HG03196 (cell line): Measurements from ENCODE around the gene PHACTR3.

Experiments
- ATAC-seq: cut with Tn5 transposase; IDR thresholded peaks from one replicate; pipeline ENCODE4 v1.9.1; 2021; ENCODE audit not compliant: unreplicated experiment

The PHACTR3 gene

GRCh38 chr20:59668926-59669850, 64.8 kb downstream of the PHACTR3 start:
- ATAC-seq = no peak

DNA sequence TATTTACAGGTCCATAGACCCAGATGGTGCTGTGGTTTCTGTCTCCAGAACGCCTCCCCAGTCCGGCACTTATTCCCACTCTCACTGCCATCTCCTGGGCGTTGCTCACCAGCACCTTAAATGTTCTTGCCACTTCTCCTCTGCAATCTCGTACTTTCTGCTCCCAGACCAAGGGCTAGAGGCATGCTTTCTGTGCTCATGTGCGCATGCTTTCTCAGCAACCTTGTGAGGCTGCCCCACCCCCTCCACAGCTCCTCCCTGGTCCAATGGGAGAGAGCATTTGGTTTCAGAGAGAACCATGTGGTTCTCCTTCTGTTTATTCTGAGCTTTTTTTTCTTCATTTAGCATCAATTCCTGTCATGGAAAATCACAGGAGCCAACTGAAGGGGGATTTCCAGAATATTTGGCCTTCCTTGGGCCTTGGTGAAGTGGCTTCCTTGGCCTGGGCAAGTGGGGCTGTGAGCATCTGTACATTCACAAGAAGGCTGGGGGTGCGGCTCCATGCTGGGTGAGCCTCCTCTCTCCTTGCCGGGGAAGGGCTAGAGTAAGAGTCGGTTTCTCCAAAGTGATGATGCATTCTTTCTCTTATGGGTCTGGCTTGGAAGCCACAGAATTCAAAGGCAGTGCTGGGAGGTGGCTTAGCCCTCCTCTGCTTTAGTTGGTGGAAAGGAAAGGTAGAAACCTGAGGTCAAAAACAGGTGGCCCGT, 66.6 kb downstream of the PHACTR3 start:
- ATAC-seq = no peak

- ATAC-seq = no peak
These were observed 67.5 kb downstream of the PHACTR3 start for GRCh38 chr20:59671661-59672471.

DNA sequence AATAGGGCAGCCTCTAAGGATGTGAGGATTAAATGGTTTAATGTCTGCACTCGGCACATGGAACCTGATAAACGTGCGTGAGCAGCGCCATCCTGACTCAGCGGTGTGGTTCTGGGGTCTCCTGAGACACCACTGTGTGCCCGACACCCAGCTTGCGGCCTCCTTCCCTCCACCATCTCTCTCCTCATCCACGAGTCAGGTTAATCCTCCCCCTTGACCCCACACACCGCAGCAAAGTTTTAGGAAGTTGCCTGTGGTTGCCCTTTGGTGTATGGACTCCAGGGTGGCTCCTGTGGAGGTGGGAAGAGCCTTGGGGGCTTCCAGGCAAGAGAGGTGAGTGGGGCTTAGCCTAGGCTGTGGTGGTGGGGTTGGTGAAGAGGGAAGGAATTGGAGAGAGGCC, 68.2 kb downstream of the PHACTR3 start:
- ATAC-seq = no peak

DNA sequence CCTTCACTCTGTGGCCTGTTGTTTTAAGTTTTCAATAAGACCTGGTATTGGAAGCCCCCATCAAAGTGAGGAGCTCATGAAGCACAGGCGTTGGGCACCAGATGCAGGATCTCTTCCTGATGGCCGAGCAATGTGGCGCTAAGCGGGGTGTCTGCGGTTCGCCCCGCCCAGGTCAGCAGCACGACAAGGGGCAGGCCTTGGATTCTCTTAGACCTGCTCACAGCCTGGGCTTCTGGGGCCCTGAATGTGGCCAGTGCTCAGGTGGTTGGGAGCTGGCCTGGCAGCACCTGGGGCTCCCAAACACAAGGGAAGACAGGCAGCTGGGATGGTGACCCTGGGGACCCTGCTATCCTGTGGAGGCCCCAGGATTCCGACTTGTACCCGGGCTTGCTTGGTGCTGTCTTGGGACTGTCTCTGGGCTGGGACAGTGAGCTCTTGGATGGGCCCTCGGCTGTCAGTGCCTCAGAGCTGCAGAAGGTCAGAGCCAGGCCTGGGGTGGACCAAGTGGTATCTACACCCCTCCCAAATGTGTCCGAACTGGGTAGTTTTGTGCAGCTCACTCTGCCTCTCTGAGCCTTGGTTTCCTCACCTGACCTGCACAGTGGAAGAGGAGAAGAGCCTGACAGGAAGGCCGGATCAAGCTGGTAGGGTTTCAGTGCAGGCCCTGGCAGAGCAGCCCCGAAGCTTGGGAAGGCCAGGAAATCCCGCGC, 69.1 kb downstream of the PHACTR3 start:
- ATAC-seq = no peak

DNA sequence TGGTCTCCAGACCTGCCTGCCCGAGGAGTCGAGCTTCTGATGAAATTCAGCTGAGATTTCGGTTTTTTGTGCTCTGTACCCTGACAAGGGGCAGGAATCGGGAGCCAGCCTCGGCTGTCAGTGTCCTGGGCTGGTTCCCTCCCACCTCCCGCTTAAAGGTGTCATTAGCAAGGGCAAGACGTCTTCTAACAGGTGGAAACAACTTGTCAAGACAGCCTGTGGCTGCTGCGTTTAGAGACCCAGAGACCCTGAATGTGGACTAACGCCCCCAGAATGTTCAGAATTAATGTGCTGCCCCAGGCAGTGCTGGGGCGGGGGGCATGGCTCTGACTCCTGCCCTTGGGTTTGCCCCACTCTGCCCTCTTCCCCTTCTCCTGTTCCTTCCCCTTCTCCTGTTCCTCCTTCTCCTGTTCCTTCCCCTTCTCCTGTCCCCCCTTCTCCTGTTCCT, 69.7 kb downstream of the PHACTR3 start:
- no peak for ATAC-seq

- no peak for ATAC-seq
These were observed 71.9 kb downstream of the PHACTR3 start for GRCh38 chr20:59676126-59676850.

DNA sequence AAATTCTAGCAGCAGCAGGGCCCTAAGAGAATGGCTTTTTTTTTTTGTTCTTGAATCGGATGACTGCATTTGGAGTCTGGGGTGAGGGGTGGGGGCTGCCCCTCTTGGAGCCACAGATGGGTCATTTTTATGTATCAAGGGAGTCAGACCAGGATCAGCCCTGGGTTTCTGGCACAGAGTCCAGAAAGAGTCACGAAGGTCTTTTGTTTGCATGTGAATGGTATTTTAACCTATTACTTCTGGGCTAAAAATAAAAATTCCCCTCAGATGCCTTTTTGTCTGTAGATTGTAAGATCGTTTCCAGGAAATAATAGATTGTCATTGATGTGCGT, 72.5 kb downstream of the PHACTR3 start:
- no peak for ATAC-seq

GRCh38 chr20:59677586-59677985, 73.2 kb downstream of the PHACTR3 start:
- ATAC-seq = no peak

- ATAC-seq = no peak
These were observed 73.9 kb downstream of the PHACTR3 start for GRCh38 chr20:59678288-59678687.

DNA sequence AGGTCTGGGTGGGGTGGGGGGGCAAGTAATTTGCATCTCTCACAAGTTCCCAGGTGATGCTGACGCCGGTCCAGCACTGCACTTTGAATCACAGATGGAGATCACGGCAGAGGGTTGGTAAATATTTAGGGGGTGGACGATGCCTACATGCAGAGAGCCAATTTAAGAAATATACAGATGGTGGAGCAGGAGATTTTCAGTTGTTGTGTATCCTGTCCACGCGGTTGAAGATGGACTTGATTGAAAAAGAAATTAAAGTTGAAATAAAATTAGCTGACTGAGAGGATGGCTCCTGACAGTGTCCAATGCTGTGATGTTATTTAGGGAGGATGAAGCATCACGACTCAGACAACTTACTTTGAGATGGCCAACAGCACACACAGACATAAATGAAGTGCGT, 74.6 kb downstream of the PHACTR3 start:
- ATAC-seq = no peak

DNA sequence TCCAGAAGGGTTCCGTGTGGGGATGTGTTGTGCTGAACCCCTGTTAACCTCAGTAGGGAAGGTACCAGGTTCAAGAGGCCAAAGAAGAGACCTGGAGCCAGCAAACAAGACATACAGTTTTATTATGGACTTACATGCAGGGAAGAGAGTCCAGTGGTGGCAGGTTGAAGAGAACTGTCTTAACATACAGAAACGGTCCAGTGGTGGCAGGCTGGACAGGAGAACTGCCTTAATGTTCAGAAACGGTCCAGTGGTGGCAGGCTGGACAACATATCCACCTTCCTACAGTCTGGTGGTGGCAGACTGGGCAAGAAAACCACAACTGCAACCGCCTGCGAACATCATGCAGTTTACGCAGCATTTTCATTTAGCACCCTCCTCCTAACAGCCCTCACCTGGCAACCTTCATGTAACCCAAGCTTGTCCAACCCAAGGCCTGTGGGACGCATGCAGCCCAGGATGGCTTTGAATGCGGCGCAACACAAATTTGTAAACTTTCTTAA, 75.9 kb downstream of the PHACTR3 start:
- ATAC-seq = no peak

GRCh38 chr20:59680852-59681251, 76.5 kb downstream of the PHACTR3 start:
- ATAC-seq = no peak

GRCh38 chr20:59682603-59683002, 78.3 kb downstream of the PHACTR3 start:
- no peak for ATAC-seq

- ATAC-seq = no peak
These were observed 78.8 kb downstream of the PHACTR3 start for GRCh38 chr20:59683181-59683580.

DNA sequence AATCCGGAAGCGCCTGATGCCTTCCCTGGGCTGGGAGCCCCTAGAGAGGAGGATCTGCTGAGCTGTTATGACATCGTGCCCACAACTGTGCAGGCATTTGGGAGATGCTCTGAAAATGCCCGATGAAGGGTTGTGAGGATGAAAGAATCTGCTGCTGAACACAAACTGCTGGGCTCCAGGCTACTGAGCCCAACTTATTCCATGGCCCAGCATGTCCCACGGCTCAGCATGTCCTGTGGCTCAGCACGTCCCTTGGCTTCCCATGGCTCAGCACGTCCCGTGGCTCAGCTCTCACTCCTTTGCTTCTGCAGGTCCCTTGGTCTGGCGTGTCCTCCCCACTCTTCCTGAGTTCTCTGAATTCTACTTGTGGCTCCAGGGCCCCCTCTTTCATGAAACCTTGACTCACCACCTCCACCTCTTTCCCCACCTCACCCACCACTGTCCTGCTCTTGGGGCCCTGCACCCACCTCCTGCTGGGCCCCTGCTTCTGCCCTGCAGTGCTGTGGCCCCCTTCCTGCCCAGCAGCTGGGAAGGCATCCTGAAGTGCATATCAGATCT, 80.4 kb downstream of the PHACTR3 start:
- no peak for ATAC-seq

- no peak for ATAC-seq
These were observed 82.3 kb downstream of the PHACTR3 start for GRCh38 chr20:59686404-59687346.

DNA sequence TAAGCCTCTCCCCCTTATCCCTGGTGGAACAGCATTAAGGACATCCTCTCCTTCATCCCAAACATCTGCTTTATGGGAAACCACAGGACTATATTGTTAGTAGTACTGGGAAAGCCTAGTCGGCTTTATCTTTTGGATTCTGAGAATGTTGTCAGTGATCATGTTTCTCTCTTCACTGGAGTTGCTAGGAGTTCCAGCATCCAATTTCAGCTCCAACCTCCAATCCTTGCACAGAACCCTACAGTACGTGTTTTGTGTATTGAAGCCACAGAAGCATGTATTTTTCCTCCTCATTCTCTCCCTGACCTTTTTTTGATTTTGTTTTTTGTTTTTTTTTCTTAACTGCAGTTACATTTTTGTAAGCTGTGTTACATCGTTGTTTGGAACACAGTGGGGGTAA, 84.0 kb downstream of the PHACTR3 start:
- ATAC-seq = no peak

DNA sequence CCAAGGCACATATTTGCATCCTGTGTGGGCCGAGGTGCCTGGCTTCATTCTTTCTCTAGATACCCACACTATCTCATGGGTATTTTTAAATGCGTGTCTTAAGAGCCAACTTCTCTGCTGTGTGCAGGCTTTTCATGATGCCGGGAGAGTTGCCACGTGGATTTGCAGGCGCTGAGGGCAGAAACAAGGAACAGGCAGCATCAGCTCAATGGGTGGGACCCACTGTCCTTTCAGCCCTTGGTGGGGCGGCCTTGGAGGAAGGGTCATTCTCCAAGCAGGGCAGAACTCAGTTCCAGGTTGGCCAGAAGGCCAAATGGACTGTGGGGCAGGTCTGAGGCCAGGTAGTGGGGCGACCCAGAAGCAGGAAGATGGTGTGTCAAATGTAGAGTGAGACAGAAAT, 84.7 kb downstream of the PHACTR3 start:
- ATAC-seq = no peak
